Large intestine (tissue), 3 donors: Measurements from ENCODE around the gene POLD2. TPM values are rescaled to one million over a fixed set of nuclear protein-coding genes. Genes with fewer than 3 reads are reported as not detected.

Experiments used
- DNase-seq, 2 donors: peaks; one replicate each; pipeline versions ENCODE4 v3.0.0 to v3.0.0-alpha.2; 2013
- H3K27ac ChIP-seq: one replicate; pipeline ENCODE4 v1.5.1; 2013; ENCODE audit warnings: low read length
- H3K27me3 ChIP-seq: 2 replicates; pipeline ENCODE4 v1.6.1; 2013; ENCODE audit warnings: low read length; ENCODE audit not compliant: control insufficient read depth, insufficient read depth
- H3K36me3 ChIP-seq: 2 replicates; pipeline ENCODE4 v1.6.1; 2013; ENCODE audit warnings: low read length; ENCODE audit not compliant: control insufficient read depth, insufficient read depth
- H3K4me1 ChIP-seq: one replicate; pipeline ENCODE4 v1.6.1; 2013; ENCODE audit warnings: low read length; ENCODE audit not compliant: control insufficient read depth, insufficient read depth
- H3K4me3 ChIP-seq: one replicate; pipeline ENCODE4 v1.5.1; 2013; ENCODE audit warnings: low read length
- H3K9me3 ChIP-seq: one replicate; pipeline ENCODE4 v1.6.1; 2013; ENCODE audit warnings: mild to moderate bottlenecking, low read depth, low read length, moderate library complexity; ENCODE audit not compliant: control insufficient read depth
- WGBS: methylation state at CpG from one replicate; pipeline ENCODE4 v1.1.5; 2013; ENCODE audit warnings: low lambda C conversion rate; ENCODE audit not compliant: insufficient coverage; 5-methylcytosine and 5-hydroxymethylcytosine counted together
- polyA plus RNA-seq: library from polyadenylated mRNA; unstranded; fragments of 120-200 nt; gene quantifications from one replicate; pipeline ENCODE4 v1.2.1, GENCODE V29; 2013

Gene POLD2
- polyA plus RNA-seq, 1 donor: 64.1 TPM

DNA sequence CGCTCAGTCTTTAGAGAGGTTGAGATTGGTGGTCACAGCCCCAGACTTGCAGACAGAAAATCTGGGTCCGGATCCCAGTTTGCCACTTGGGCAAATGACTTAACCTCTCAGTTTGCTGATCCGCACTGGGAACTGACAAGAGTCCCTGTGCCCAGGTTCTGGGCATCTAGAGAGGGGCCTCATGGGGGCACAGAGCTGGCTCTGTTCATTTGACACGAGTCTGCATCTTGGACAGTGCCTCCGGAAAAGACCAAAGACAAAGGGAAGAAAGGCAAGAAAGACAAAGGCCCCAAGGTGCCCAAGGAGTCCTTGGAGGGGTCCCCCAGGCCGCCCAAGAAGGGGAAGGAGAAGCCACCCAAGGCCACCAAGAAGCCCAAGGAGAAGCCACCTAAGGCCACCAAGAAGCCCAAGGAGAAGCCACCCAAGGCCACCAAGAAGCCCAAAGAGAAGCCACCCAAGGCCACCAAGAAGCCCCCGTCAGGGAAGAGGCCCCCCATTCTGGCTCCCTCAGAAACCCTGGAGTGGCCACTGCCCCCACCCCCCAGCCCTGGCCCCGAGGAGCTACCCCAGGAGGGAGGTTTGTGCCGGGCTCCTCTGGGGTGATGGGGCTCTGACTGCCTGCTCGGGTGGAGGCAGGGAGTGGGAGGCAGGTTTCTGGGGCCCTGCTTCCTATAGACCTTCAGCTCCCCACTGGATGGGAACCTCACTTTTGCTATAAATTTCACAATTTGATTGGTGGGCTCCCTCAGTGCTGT lies 16.9 kb downstream of the POLD2 start:
- Histone ChIP-seq H3K36me3 (peaks cover 9% of the 10 kb centered on the region), H3K27me3 (peaks cover 44% of the 10 kb centered on the region), H3K4me3 (no peak overlapping the region), H3K4me1 (no peaks in the 10 kb centered on the region), H3K27ac (no peak overlapping the region), H3K9me3 (peaks cover 3% of the 10 kb centered on the region)
- no CpG with 5 or more reads among the region's 10 CpGs for WGBS
- DNase-seq: no peak

DNA sequence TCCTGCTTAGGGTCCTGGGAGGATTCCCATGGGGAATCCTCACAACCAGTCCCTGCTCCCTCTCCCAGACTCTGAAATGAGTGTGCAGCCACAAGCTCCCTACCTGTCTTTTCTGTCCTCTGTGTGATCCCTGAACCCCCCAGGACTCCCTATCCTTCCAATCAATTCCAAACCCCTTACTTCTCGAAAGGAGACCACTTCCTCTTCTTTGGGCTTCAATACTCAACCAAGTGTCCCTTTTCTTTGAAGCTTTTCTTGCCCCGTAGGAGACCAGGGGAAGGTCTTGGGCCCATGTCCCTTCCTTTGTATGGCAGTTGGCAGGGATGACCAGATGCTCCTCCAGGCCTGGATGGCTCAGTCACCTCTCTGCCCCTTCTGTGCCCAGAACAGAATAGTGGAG lies 17.5 kb downstream of the POLD2 start:
- H3K4me3 ChIP-seq: no peak overlapping the region

DNA sequence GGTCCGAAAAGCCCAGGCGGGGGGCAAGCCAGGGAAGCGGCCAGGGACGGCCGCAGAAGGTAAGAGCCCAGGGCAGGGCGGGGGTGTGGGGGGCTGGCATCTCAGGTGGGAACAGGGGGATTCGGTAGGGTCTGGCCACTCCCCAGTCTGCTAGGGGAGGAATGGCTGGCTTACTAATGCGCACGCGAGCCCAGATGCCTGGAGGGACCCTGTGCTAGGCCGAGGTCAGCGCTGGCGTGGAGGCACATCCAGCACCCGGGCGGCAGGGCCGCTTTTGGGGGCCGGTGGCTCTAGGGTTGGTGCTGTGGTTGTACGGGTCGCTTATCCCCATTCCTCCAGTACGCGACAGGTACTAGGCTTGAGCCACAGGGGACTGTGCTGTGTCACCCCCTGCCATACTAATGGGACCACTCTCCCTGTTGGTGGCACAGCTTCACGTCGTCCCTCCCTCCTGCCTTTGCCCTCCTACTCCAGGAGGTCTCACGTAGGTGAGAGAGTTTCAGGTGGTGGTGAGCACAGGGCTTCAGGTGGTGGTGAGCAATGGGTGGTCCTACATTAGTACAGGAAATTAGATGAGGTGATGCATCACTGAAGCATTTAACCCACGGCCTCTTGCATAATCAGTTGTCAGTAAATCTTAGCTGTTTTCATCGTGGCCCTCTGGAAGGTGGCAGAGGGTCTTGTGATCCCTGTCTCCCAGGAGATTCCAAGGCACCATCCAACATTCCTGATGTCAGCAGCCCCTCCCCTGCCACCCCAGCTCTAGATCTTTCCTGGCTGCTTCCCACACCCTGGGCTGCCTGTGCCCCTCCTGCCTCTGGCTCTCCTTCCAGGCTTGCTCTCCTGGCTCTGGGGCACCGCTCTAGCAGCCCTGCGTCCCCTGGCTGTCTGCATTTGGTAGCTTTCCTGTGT lies 18.2 kb downstream of the POLD2 start:
- no peaks in the 10 kb centered on the region for H3K4me1 ChIP-seq
- DNase-seq: no peak
- peak overlapping the region; percentile 15 for H3K27ac ChIP-seq
- H3K27me3 ChIP-seq: peaks cover 44% of the 10 kb centered on the region
- peaks cover 3% of the 10 kb centered on the region for H3K9me3 ChIP-seq
- peak overlapping the region; percentile 42 for H3K4me3 ChIP-seq
- peaks cover 9% of the 10 kb centered on the region for H3K36me3 ChIP-seq
- no CpG with 5 or more reads among the region's 28 CpGs for WGBS

More for the DNA sequence above, 17.5 kb downstream of the POLD2 start:
- Histone ChIP-seq H3K27ac (no peak overlapping the region), H3K9me3 (peaks cover 3% of the 10 kb centered on the region), H3K27me3 (peaks cover 44% of the 10 kb centered on the region), H3K4me1 (no peaks in the 10 kb centered on the region), H3K36me3 (peaks cover 9% of the 10 kb centered on the region)
- DNase-seq: no peak
- WGBS: no CpG with 5 or more reads among the region's 2 CpGs

DNA sequence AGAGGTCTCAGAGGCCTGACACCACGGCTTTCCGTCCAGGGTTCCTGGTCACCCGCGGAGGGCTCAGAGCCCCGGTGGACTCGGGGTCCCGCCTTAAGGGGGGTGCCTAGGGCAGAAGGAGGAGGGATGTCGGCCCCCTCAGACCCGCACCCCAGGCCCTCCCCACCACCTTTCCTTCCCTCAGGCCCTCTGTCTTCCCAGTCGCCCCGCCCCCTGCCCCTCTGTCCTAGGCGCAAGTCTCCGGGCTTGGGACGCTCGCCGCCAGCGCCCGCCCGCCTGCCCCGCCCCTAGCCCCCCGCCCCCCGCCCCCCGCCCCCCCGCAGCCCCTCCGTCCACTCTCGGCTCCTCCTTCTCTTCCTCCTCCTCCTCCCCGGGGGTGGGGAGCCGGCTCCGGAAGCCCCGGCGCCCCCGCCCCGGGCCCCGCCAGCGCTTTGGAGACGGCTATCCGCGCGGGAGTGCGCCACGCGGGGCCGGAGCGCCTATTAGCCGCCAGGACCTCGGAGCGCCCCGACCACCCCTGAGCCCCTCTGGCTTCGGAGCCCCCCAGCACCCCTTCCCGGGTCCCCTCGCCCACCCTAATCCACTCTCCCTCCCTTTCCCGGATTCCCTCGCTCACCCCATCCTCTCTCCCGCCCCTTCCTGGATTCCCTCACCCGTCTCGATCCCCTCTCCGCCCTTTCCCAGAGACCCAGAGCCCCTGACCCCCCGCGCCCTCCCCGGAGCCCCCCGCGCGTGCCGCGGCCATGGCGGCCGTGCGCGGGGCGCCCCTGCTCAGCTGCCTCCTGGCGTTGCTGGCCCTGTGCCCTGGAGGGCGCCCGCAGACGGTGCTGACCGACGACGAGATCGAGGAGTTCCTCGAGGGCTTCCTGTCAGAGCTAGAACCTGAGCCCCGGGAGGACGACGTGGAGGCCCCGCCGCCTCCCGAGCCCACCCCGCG lies 19.2 kb downstream of the POLD2 start, which contains the start of gene AEBP1:
AEBP1 (plus strand) TSS at position 423 of the 937 bp plus-strand sequence; CDS start at position 744, 321 bp downstream.
- Histone ChIP-seq H3K4me1 (no peaks in the 10 kb centered on the region), H3K9me3 (peaks cover 3% of the 10 kb centered on the region), H3K27me3 (peaks cover 44% of the 10 kb centered on the region), H3K36me3 (peaks cover 7% of the 10 kb centered on the region), H3K27ac (peak within 1 kb of the TSS; percentile 15), H3K4me3 (peak within 1 kb of the TSS; percentile 42)
- no CpG with 5 or more reads among the region's 87 CpGs for WGBS
- peak in 1 of 2 donors; percentile 29 for DNase-seq

DNA sequence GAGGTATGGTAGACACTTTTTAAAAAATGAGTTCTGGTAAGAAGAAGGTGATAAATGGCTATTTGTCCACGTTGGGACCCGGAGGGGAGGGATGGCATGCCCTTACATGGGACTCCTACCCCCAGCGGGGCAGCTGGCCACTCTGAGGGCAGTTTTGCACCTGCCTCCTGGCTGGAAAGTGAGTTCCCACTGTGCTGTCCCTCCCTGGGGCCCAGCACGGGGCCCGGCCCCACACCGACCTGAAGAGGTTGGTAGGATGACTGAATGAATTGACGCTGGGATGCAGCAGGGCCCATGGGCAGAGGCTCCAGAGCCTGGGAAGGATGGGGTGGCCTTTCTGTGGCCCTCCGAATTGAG lies 19.8 kb downstream of the POLD2 start:
- H3K4me1 ChIP-seq: no peaks in the 10 kb centered on the region
- no CpG with 5 or more reads among the region's 8 CpGs for WGBS
- no peak overlapping the region for H3K27ac ChIP-seq
- peaks cover 3% of the 10 kb centered on the region for H3K9me3 ChIP-seq
- peaks cover 5% of the 10 kb centered on the region for H3K36me3 ChIP-seq
- H3K27me3 ChIP-seq: peaks cover 44% of the 10 kb centered on the region
- DNase-seq: no peak
- H3K4me3 ChIP-seq: peak overlapping the region; percentile 30

DNA sequence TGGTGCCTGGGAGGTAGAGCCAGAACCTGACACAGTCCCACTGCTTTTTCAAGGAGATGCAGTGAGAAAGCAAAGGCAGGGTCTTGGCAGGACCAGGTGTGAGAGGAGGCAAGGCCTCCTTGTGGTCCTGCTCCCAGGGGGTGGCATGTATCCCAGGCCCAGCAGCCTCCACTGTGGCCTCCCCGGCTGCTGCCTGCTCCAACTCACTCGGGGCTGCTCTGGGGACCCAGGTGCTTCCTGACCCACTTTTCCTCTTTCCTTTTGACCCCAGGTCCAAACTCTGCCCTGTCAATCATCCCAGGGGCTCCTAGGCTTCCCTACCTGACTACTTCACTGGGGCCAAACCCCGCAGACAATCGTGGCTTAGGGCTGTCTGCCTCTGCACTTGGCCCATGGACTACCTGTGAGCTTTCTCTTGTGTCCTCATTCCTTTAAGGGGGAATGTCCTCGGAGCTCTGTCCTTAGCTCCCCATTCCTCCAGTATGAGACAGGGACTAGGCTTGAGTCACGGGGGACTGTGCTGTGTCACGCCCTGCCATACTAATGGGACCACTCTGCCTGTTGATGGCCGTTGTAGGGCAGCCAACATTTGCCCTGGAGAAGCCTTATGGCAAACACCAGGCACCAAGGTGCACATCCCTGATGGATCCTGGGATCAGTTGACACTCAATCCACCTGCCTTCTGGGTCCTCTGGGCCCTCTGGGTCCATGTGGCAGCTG lies 20.3 kb downstream of the POLD2 start:
- Histone ChIP-seq H3K36me3 (peaks cover 5% of the 10 kb centered on the region), H3K27me3 (peaks cover 44% of the 10 kb centered on the region), H3K4me3 (no peak overlapping the region), H3K9me3 (peaks cover 3% of the 10 kb centered on the region), H3K4me1 (no peaks in the 10 kb centered on the region), H3K27ac (no peak overlapping the region)
- no CpG with 5 or more reads among the region's 8 CpGs for WGBS
- DNase-seq: no peak

DNA sequence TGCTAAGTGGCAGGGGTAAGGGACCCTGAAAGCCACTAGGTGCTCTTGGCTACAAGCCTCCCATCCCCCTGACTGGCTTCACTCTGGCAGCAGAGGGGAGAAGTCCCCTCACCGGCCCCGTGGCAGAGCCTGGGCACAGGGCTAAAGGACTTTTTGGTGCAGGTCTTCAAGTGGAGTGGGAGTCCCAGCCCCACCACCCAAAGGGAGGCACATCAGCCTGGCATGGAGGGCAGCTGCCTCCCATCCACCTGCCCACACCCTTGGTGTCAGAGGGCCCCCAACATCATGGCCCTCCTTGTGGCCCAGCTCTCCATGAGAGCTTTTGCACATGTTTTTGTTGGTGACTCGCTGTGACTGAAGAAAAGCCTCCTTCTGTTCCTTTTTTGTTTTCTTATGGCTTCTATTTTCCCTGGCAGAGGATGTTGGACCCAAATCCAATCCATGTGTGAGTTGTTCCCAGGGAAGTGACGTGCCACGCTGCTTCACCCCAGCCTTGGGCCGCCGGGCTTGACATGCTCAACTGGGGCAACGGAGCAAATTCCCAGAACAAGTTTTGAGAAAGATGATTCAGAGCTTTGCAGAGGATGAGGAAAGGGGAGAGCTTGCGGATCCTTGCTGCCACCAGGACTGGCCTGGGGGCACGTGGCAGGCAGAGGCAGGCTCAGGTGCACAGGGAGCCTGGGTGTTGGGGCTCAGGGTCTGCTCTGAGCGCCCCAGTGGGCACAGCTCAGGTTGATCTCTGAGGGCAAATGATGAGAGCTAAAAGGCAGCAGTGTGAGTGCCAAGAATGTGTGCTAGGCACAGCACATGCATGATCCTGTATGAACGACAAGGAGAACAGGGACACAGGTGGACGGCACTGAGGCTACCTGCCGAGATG lies 21.1 kb downstream of the POLD2 start:
- H3K27ac ChIP-seq: no peak overlapping the region
- H3K4me1 ChIP-seq: no peaks in the 10 kb centered on the region
- peaks cover 44% of the 10 kb centered on the region for H3K27me3 ChIP-seq
- no peak overlapping the region for H3K4me3 ChIP-seq
- H3K9me3 ChIP-seq: peaks cover 3% of the 10 kb centered on the region
- no CpG with 5 or more reads among the region's 14 CpGs for WGBS
- DNase-seq: no peak
- H3K36me3 ChIP-seq: peaks cover 2% of the 10 kb centered on the region

DNA sequence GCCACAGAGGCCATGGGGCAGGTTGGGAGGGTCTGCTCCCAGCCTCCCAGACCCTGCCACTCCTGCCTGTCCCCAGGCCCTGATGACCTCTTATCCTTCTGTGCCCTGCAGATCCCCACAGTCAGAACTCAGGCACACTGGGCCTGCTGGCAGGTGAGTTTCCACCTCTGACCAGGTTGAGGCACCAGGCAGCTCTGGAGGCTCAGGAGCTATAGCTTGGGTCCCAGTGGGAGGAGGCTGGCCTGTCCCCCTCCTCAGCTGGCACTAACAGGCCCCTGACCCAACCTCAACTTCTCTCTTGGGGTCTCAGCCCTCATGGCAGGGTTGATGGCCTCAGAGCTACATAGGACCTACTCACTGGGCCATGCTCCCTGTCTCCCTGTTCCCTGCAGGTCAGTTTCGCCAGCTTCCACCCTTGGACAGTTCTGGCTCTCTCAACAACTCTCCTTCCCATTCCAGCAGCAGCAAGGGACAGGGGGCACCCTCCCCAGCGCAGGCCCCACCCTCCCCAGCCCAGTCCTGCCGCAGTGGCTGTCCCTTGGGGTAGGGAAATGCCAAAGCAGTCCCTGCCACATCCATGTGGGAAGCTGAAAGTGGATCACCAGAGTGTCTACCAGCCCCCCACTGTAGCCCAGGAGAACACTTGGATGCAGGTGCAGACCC lies 21.9 kb downstream of the POLD2 start:
- WGBS: no CpG with 5 or more reads among the region's 3 CpGs

More for the DNA sequence above, 21.9 kb downstream of the POLD2 start:
- no peaks in the 10 kb centered on the region for H3K36me3 ChIP-seq
- DNase-seq: no peak
- no peaks in the 10 kb centered on the region for H3K4me1 ChIP-seq
- peaks cover 3% of the 10 kb centered on the region for H3K9me3 ChIP-seq
- peaks cover 42% of the 10 kb centered on the region for H3K27me3 ChIP-seq
- H3K4me3 ChIP-seq: no peak overlapping the region
- no peak overlapping the region for H3K27ac ChIP-seq
